ENCODE measurements around the gene EMX1.

The EMX1 gene

DNA sequence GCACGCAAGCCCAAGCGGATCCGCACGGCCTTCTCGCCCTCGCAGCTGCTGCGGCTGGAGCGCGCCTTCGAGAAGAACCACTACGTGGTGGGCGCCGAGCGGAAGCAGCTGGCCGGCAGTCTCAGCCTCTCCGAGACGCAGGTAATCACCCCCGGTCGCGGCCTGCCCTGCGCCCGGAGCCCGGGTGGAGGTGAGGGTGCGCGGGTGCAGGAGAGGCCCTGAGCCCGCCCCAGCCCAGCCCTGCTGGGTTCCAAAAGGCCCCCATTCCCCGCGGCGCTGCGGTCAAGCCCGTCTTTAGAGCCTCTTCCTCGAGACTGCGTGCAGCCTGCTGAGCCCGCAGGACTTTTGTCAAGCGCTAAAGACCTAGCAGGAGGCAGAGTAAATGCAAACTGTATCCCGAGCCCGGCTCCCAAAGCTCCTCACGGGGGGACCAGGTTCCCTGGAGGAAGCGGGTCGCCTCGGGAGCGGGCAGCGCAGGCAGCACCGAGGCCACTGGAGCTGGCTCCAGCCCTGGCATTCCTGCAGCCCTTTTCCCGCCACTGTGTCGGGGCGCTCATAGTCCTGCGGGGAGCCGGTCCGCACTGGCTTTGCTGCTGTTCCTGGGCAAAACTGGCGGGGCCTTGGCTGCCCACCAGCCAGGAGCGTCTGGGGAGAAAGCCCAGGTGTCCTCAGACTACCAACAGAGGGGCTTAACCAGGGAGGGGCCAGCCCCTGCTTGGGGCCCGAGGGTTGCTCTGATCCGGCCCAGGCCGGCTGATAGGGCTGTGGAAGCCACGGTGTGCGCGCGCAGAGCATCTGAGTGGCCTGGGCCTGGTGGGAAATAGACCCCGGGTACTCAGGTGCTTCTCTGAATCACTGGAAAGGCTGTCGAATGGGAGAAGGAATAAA is 7.3 kb downstream of the EMX1 start:
- DNase-seq (ENCODE audit: low read depth in 2 of 3, low spot score in 2 of 3) = no peak

GRCh38 chr2:72925328-72925943 is 8.1 kb downstream of the EMX1 start:
- DNase-seq (ENCODE audit: low read depth in 2 of 3, low spot score in 2 of 3) = no peak

DNA sequence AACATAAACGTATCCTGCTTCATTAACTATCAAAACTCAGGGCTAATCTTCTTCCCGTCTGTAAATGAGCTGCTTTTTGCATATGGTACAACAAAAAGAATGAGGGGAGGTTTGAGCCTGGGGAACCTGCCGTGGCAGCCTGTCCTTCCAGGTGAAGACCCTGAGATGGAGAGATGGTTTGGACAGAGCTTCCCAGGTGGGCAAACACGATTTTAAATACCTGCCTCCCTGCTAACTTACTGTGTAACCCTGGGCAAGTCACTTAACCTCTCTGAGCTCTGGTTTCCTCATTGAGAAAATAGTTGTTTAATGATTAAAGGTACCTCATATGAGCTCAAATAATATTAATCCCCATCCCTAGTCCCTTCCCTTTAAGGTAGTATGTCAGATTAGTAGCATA is 9.0 kb downstream of the EMX1 start:
- no peak for DNase-seq (ENCODE audit: low read depth in 2 of 3, low spot score in 2 of 3)

DNA sequence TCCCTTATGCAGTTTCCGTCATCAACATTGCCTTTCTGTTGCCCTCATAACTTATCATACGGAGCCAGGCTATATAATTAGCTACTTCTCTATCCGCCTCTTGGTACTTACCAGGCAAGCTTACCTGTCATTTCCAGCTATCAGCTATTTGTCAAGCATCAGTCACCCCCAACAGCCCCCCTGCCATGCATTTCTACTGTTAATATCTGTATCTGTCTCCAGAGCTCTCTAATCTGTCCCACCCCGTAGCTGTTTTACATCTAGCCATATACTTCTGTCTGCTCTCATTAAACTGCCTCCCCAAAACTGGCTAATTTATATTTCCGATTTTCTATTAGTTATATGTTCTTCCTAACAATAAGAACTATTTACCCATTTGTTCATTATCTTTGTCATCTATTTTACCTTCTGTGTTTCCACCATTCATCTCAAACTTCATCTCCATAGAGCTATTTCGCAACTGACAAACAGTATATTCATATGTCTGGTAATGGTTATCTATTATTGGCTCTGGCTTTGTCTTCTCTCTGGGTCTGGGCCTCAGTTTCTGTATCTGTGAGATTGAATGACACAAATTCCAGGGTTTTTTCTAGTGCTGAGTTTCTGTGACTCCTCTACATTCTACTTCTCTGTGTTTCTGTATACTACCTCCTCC is 9.6 kb downstream of the EMX1 start:
- no peak for DNase-seq (ENCODE audit: low read depth in 2 of 3, low spot score in 2 of 3)

DNA sequence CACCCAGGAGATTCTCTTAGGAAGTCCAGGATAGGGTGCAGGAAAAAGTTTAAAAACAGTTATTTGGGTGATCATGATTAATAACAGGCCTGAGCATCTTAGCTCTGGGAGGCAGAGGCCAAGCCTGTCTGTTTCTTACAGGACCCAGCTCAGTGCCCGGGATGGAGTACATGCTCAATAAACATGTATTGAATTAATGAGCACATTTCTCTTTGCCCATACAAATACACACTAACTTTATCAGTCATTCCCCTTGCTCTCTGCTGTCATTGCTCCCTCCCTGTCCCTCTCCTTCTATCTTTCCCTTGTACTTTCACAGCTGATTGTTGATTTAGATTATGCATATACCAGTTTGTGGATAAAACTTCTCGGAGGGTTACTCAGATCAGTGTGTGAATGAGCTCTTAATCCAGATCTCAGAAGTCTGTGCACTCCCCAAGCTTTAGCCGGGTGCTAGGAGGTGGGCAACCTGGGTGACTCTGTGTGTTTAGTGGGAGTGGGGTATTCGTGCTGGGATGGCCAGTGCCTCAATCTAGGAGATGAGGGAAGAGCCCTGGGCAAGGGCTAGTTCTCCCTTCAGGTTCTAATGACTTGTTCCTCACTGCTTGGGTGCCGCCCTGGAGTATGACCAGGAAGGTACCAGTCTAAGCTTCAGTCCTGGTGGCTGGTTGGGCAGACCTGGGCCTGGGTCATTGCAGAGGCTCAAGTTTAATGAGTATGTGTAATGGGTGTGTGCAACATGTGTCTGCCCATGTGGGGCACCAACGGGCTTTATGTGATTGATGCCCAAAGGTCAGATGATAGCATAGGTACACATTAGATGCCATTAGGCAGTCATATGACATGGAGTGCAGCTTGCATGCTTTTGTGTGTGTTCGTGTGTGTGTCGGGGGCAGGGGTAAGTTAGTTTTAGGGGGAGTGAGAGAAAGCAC is 10.6 kb downstream of the EMX1 start:
- no peak for DNase-seq (ENCODE audit: low read depth in 2 of 3, low spot score in 2 of 3)

DNA sequence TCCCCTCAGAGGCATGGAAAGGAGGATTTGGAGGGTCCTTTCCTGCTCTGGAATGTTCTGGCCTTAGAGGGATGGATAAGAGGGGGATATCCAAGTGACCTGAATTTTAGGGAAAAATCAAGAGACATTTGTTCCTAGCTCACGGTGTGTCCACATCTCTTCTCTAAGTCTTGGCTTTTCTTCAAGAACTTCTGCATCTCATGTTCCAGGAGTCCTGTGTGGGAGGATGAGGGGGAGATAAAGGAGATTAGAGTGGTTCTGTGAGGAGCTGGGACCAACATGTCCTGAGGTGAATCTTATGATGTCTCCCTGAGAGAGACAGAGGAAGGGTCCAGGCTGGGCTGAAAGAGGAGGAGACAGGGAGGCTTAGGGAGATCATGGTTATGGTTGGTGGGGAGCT is 11.7 kb downstream of the EMX1 start:
- DNase-seq (ENCODE audit: low read depth in 2 of 3, low spot score in 2 of 3) = no peak

- DNase-seq (ENCODE audit: low read depth in 2 of 3, low spot score in 2 of 3) = no peak
Observed at GRCh38 chr2:72931280-72931910, 14.1 kb downstream of the EMX1 start.

- DNase-seq (ENCODE audit: low read depth in 2 of 3, low spot score in 2 of 3) = no peak
Observed at GRCh38 chr2:72932045-72932740, 14.9 kb downstream of the EMX1 start.

- no peak for DNase-seq (ENCODE audit: low read depth in 2 of 3, low spot score in 2 of 3)
Observed at GRCh38 chr2:72932805-72933204, 15.5 kb downstream of the EMX1 start.

DNA sequence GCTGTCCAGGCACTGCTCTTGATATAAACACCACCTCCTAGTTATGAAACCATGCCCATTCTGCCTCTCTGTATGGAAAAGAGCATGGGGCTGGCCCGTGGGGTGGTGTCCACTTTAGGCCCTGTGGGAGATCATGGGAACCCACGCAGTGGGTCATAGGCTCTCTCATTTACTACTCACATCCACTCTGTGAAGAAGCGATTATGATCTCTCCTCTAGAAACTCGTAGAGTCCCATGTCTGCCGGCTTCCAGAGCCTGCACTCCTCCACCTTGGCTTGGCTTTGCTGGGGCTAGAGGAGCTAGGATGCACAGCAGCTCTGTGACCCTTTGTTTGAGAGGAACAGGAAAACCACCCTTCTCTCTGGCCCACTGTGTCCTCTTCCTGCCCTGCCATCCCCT is 15.9 kb downstream of the EMX1 start:
- DNase-seq (ENCODE audit: low read depth in 2 of 3, low spot score in 2 of 3) = no peak

GRCh38 chr2:72933646-72934151 is 16.4 kb downstream of the EMX1 start:
- DNase-seq (ENCODE audit: low read depth in 2 of 3, low spot score in 2 of 3) = no peak

DNA sequence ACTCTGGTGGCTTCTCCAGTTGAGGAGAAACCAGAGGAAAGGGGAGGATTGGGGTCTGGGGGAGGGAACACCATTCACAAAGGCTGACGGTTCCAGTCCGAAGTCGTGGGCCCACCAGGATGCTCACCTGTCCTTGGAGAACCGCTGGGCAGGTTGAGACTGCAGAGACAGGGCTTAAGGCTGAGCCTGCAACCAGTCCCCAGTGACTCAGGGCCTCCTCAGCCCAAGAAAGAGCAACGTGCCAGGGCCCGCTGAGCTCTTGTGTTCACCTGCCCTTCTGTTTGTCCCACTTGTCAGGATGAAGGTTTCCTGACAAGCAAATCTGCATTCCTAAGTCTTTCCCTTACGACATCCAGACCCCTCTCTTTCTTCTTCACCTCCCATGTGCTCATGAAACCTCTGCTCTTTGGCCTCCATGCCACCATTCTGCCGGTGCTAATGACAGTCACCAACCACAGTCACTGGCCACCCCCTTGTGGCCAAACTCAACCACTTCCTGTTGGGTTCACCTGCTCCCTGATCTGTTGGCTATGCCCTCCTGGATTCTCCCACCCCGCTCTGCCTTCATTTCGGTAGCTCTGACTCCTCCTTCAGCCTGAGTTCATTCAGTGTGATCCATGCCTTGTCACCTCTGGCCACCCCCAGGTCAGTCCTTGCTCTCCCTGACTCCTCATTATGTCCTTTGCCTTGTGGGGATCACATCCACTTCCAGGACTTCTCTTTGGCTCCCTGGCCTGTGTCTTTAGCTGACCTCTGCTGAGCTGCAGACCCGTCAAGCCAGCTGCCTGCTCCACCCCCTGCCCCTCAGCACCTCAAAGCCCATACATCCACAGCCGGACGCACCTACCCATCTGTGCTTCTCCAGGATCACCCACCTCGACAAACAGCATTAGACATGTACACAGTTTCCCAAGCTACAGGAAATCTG is 17.6 kb downstream of the EMX1 start:
- DNase-seq (ENCODE audit: low read depth in 2 of 3, low spot score in 2 of 3) = no peak

DNA sequence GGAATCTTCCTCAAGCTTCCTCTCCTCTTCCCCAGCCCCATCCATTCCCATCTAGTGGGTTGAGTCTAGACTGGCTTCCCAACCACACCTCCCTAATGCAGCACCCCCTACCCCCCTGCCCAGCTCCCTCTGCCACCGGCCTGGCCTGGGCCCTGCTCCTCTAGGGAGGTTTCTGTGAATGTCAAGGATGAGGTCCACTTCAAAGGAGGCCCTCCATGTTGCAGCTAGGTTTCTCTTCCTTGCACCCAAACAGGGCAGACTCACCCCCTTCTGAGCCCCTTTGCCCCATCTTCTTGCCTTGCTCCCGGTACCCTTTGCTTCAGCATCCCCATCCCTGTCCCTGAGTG is 18.3 kb downstream of the EMX1 start:
- DNase-seq (ENCODE audit: low read depth in 2 of 3, low spot score in 2 of 3) = no peak

- no peak for DNase-seq (ENCODE audit: low read depth in 2 of 3, low spot score in 2 of 3)
Observed at GRCh38 chr2:72936660-72937355, 19.5 kb downstream of the EMX1 start.

DNA sequence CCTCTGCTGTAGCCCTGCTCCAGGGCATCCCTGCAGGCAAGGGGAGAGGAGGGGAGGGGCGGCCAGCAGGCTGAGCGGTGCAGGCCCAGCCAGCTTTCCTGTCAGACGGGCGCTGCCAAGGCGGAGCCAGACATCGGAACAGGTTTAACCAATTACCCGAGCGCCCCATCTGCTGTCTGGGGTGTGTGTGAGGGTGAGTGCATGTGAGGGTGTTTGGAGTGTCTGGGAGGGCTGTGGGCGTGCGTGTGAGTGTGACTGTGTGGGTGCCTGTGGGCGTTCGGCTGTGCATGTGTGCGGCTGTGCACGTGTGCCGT is 20.0 kb downstream of the EMX1 start:
- no peak for DNase-seq (ENCODE audit: low read depth in 2 of 3, low spot score in 2 of 3)

GRCh38 chr2:72938455-72938854 is 21.1 kb downstream of the EMX1 start:
- no peak for DNase-seq (ENCODE audit: low read depth in 2 of 3, low spot score in 2 of 3)

- DNase-seq (ENCODE audit: low read depth in 2 of 3, low spot score in 2 of 3) = no peak
Observed at GRCh38 chr2:72940361-72940760, 23.0 kb downstream of the EMX1 start.

DNA sequence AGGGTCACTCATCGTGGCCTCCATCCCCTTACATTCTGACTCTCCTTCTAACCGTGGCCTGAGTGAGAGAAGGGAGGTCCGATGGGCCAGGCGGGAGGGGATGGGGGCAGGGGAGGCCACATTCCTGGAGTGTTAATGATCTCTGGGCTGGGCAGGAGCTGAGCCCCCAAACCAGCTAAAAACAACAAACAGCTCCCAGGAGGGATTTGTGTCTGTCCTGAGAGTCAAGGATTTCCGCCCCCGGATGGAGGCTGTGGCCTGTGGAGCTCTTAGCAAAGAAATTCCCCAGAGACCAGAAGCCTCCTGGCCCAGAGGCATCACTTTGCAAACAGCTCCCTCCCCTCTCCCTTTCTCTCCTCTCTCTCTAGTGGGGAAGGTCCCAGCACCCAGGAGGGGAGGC is 23.5 kb downstream of the EMX1 start:
- DNase-seq (ENCODE audit: low read depth in 2 of 3, low spot score in 2 of 3) = no peak

DNA sequence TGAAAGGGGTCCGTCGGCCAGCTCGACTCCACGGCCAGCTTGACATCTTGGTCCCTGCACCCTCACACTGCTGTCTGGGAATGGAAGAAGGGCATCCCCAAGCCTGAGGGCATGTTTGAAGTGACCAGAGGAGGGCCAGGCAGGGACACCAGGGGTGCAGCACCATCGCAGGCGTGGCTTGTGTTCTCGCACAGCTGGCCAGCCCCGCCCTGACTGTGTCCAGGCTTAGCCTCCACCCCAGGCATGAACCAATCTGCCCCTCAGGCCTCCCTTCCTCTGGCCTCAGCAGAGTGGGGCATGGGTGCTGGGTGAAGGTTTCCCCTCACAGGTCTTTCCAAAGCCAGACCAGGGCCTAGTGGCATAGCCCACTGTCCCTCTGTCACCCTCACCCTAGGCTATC is 25.0 kb downstream of the EMX1 start:
- no peak for DNase-seq (ENCODE audit: low read depth in 2 of 3, low spot score in 2 of 3)

Data from activated CD8-positive, alpha-beta memory T cell treated with anti-CD3 and anti-CD28 coated beads for 48 hours (primary cell).